ENCODE measurements around the gene RTP3.

RTP3 gene

GRCh38 chr3:46469680-46470357 lies 28.0 kb upstream of the RTP3 start:
- no peak for DNase-seq

DNA sequence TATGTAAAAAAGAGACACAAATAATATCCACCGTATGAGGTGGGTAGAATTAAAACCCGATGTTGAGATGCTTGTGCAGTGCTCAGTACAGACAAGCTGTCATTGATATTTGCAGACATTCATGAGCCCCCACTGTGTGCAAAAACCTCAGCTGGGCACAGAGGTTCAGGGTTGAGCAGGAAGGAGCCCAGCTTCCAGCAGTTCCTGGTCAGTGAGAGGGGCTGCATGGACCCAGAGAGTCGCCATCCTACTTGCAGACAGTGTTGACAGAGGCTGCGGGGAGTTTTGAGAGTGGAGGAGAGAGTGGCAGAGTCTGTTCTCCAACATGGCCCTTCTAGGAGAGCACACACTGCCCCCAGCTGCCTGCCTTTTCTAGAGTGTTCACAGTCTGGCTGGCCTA lies 26.9 kb upstream of the RTP3 start:
- no peak for DNase-seq

DNA sequence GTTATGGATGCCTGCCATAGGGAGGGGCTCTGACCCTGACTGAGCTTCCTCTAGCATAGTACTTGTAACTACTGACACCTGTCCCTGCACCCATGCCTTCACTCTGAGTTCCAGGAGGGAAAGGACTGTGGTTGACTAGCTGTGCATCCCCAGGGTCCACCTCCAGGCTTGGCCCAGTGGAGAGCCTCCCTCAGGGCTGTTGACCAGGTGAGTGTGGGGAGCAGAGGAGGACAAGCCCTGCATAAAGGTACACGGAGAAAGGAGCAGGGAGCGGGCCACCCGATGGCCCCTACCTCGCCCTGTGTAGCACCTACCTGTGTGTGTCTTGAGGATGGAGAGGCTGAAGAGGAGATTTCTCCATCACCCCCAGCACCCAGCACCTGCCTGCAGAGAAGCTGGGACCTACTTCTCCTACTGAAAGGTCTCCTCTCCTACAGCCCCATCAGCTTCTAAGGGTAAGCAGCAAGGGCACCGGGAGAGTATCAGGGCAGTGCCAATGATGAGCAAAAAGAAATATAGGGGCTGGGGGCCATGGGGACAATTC lies 26.3 kb upstream of the RTP3 start:
- DNase-seq, result no peak

- DNase-seq, result no peak
Observed at GRCh38 chr3:46472736-46473135, 25.0 kb upstream of the RTP3 start.

DNA sequence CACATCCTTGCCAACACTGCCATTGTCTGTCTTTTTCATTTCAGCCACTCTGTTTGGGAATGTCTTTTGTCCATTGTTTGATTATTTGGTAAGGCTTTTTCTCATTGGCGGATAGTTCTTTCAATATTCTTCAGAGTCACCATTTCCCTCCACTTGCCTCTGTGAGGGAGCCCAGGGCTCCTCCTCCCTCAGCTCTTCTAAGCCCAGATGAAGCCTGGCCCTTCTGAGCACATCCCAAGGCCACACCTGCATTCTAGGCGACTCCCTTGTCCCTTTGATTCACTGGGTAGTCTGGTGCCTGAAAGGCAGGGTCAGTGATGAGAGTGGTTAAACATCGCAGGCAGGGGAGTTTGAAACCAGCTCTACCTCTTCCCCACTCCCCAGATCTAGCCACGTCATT lies 20.6 kb upstream of the RTP3 start:
- no peak for DNase-seq

GRCh38 chr3:46477756-46478155 lies 20.0 kb upstream of the RTP3 start:
- no peak for DNase-seq

- DNase-seq, result no peak
Observed at GRCh38 chr3:46478341-46478740, 19.4 kb upstream of the RTP3 start.

- DNase-seq, result no peak
Observed at GRCh38 chr3:46479021-46479420, 18.8 kb upstream of the RTP3 start.

- DNase-seq, result no peak
Observed at GRCh38 chr3:46479696-46480095, 18.1 kb upstream of the RTP3 start.

DNA sequence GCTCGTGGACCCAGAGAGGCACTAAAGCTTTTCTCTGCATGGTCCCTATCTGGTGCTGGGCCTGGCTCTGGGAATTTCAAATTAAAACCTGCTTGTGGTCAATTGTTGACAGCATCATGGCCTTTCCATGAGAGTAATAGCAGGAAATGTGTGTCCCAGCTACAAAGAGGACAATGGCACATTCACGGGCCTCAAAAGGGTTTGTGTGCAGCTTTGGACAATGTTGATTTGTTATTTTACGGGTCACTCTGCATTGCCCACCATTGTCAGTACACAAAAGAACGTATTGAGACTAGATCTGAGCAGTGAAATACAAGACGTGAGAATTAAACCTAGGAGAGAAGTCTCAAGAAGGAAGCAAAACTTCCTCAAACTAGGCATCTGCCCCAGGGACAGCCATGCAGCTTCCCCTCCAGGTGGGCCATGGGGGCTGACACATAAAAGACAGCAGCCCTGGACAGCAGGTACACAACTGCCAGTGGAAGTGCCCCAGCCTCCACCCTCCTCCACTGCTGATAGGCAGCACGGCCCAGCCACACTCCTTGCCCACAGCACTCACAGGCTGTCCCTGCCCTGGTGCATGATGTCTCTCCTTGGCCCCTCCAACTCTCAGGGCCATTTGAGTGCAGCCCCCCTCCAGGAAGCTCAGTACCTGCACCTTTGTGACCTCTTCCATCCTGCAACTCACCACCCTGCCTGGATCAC lies 17.1 kb upstream of the RTP3 start:
- DNase-seq, result no peak

DNA sequence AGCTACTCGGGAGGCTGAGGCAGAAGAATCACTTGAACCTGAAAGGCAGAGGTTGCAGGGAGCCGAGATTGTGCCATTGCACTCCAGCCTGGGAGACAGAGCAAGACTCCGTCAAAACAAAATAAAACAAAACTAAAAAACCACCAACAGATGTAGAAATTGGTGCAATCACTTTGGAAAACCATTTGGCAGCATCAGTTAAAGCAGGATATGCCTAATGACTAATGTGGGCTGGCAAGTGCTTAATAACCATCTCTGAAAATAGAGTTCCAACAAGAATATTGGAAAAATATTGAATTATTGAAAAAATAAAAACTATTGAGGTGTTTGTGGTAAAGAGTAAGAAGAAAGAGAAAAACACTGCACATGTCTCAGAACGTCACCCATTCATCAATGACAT lies 16.1 kb upstream of the RTP3 start:
- no peak for DNase-seq

GRCh38 chr3:46482632-46483350 lies 15.0 kb upstream of the RTP3 start:
- no peak for DNase-seq

DNA sequence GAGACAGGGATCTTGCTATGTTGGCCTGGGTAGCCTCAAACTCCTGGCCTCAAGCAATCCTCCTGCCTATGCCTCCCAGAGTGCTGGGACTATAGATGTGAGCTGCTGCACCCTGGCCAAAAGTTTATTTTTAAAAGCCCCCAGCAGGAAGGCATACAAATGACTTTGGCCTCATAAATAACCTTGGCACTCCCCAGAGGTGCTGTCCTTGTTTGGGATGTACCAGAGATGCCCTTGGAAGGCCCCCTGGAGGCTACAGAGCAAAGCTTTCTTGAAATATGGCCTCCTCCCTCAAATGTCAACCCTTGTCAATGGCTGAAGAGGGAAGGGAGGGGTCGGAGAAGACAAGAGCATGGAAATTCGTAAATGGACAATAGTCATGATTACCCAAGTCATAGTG lies 14.0 kb upstream of the RTP3 start:
- no peak for DNase-seq

DNA sequence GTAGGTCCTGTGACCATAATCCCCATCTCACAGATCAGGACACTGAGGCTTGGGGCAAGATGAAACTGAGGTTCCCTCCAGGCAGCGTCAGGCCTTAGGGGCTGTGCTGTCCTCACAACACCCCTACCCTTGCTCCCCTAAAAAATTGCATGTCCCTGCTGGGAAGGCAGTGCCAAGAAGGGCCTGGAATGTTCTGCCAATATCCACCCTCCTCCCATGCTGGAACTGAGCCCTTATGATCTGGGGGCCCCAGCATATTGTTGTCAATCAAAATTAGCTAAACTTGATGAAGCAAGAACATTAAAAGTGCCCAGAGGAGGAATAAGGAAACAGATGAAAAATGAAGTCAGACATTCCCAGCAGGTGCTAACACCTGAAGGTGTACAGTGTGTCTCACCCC lies 13.4 kb upstream of the RTP3 start:
- DNase-seq, result no peak

DNA sequence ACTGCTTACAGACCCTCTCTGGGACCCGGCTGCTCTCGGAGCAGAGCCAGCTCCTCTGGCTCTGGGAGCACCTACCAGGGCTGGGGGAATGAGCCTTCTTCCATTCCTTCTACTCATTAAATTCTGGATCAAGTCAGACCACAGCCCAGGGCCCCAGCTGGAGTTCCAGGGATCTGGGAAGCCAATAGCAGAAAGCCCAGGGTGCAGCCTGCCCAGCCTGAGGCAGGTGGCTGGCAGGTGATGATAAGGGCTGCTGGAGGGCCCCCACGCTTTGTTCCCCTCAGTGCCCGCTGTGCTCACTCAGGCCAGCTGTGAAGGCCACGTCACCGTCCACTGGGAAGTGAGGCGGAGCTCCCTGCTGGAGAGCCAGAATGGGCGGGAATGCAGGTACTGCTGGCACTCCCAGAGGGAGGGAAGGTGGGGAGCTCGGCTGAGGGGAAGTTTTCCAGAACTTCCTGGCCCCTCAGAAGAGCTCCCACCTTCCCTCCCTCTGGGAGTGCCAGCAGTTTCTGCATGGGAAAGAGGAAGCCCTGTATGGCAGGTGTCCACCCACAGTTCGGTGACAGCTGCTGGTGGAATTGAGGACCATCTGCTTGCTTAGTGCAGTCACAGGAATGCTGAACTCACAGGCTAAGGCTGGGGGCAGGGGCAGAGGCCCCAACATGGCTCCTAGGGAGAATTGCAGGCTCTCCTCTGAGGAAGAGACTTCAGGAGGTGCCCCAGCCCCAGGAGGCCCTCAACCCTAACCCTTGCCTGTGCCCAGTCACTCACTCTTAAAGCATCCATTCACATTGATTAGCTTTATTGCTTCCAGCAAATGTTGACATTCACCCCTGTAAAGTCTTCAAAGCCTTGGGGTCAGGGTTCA lies 12.6 kb upstream of the RTP3 start:
- DNase-seq, result no peak

DNA sequence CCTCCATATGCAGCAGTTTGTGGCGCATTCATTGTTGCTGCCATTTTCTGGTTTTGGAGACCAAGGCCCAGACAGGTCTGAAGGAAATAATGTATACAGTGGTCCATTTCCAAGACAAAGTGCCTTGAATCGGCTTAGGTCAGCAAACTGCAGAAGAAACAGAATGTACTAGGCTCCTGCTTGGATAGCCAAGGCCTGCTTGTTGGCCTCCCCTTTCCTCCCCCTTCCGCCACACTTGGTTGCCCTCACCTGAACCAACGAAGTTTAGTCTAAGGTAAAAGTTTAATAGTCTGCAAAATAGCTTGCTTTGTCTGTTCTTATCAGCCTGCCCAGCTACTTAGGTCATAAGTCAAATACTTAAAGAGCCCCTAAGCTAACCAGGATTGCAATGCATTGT lies 12.0 kb upstream of the RTP3 start:
- no peak for DNase-seq

GRCh38 chr3:46488735-46489361 lies 8.9 kb upstream of the RTP3 start:
- peak; percentile 77 to 96 for DNase-seq

DNA sequence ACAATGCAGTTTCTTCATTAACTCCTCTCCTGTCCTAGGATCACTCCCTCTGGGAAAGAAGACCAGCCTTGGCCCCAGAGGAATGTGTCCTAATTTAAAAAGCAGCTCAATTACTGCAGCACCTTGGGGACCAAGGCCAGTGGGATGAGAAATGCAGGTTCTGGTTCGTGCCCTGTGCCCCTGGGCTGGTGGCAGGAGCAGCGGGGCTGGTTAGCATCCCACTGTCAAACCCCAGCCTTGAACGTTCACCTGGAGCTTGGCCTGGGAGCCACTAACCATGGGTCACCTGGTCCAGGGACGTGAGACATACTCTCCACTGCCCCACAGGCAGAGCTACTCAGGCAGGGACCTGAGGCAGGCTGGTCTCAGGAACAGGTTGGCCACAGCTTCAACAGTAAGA lies 8.4 kb upstream of the RTP3 start:
- DNase-seq, result no peak

DNA sequence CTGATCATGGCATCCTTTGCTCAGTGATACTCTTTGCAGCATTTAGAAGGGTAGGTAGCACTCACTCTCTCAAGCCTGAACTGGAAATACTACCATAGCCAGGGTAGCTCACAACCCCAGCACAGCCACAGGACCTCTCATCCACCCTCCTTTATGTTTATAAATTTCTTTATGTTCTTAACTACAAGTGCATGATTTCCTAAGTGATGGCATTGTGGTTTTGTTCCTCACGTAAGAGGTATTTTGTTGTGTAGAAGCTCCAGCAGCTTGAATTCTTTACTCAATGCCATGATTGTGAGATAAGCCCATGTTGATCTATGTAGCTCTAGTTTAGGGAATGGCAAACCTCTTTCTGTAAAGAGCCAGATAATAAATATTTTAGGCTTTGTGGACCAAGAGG lies 7.9 kb upstream of the RTP3 start:
- DNase-seq, result no peak

GRCh38 chr3:46490338-46491084 lies 7.3 kb upstream of the RTP3 start:
- DNase-seq, result no peak
